Activated effector memory CD4-positive, alpha-beta T cell treated with Interleukin-2 at 50 U/mL for 16 hours (primary cell): ENCODE results near the gene PROX1.
"Not testable (repeated sequence)": the region's sequence is repeated elsewhere in the genome, so short reads cannot be mapped to it uniquely, and the experiment has no call there.

ENCODE experiments used
- DNase-seq: peaks from one replicate; pipeline ENCODE4 v3.0.0-alpha.2; 2020

The PROX1 gene

GRCh38 chr1:214075999-214076707, 88.4 kb downstream of the PROX1 start:
- DNase-seq: no peak

- DNase-seq: no peak
Measured at GRCh38 chr1:214076708-214077065, 88.9 kb downstream of the PROX1 start.

- no peak for DNase-seq
Measured at GRCh38 chr1:214078950-214079349, 91.2 kb downstream of the PROX1 start.

- DNase-seq: no peak
Measured at GRCh38 chr1:214085325-214085724, 97.6 kb downstream of the PROX1 start.

- DNase-seq: no peak
Measured at GRCh38 chr1:214086945-214087344, 99.2 kb downstream of the PROX1 start.

GRCh38 chr1:214089003-214089402, 101.2 kb downstream of the PROX1 start:
- DNase-seq: not testable (repeated sequence)
